A549 treated with DMSO at 1 μM for 4 hours (cell line): ENCODE data around the gene MZF1. TPM values are rescaled to one million over a fixed set of nuclear protein-coding genes. Genes with fewer than 3 reads are reported as not detected.

Experiments used
- total RNA-seq: library from RNA; stranded (reverse); fragments of 200-300 nt; extraction: Qiagen RNA extraction; gene quantifications from 5 replicates; pipeline ENCODE4 v1.2.3, GENCODE V29; 2022; ENCODE audit warnings: low read depth

Gene MZF1
- 12.5 to 18.1 TPM (median 16.9 TPM) in 5 replicates for total RNA-seq

DNA sequence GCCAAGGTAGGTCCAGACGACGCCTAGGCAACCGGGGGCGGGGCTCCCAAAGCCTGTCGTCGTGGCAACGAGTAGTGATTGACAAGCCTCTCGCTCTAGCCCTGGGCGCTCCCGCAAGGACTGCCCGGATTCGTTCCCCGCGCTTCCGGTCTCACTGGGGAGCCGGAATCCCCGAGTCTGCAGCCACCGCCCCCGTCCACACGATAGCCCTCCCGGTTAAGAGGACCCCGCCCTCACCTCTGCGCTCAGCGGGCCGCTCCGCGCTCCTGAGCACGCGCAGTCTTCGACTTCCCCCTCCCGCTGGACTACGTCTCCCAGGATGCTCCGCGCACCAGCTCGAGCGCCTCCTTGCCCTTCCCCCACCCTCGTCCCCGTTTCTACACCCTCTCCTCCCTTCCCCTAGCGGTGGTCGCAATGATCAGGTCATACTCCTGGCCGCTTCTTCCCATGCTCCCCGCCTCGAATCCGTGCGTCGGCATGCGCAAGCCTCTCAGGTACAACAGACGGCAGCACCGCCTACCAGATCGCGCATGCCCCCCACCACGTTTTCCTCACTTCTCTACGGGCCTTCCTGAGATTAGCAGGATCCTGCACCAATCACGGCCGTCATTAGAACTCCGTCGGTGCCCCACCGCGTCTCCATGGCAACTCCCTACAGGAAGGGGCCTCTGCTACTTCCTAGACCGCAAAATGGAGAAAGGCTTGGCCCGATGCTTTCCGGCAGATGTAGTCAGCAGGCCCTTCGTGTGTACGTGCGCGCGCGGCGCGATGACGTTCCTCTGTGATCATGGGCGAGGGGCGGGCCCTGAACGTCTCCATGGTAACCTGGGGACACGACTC is at the start of gene MZF1:
Gene MZF1, minus strand, starts transcription at position 518 of the 840 bp plus-strand sequence. CDS start 1,946 bp downstream, outside the sequence.

DNA sequence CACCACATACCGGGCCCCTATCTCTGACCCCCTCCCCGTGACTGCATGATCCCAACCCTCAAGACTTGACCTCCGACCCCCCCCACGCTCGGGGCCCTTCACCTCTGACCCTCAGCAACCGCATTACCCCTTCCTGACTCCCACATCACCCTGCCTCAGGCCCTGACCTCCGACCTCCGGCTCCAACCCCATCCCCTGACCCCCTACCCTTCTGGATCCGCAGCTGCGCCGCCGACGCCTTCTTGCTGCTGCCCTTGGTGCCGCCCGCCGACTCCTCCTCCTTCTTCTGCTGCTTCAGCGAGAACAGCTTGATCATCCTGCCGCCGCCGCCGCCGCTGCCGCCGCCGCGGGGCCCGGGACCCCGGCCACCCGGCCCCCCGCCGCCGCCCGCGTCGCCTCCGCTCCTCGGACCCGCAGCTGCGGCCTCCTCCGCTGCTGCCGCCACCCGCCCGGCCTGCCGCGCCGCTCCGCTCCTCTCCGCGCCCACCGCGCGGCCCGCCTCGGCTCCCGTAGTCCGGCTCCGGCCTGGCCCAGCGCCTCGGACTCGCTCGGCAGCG is 15.0 kb downstream of the MZF1 start, which contains the start of gene UBE2M:
Gene UBE2M, minus strand, starts transcription at position 546 of the 557 bp plus-strand sequence. Its CDS starts 230 bp downstream, at position 316.

DNA sequence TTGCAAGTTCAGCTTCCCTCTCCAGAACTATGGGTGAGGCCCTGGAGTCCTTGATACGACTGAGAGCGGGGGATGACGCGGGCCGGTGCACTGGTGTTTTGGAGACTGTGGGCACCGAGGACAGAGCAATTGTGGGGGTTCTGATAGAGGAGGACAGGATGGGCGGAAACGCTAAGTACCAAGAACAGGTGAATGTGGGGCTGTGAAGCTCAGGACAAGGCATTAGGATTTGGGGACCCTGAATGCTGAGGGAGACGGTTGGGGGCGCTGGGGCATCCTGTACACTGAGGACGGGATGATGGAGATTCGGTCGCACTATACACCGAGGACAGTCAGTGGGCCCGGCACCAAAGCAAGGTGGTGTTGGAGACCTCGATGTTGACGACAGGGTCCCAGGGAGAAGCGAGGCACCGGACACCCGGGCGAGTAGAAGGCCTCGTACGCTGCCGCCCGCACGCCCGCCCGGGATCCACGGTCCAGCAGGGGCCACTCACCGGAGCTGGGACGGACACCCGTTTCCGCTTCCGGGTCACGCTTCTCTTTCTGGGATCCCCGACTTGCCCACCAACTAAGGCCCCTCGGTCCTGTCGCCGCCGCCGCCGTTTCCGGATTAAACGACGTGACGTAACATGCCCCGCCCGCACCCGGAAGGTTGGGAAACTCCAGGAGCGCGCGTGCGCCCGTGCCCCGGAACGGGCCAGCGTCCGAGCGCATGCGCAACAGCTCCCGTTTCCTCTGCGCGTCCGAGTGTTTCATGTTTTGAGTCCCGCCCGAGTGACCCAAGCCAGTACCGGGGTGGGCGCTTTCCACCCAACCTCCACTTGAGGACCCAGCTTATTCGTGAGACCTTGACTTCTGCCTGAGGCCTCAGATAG is 18.4 kb downstream of the MZF1 start, which contains the start of gene CHMP2A:
Gene CHMP2A, minus strand, starts transcription at position 612 of the 875 bp plus-strand sequence. CDS start 893 bp downstream, outside the sequence.

DNA sequence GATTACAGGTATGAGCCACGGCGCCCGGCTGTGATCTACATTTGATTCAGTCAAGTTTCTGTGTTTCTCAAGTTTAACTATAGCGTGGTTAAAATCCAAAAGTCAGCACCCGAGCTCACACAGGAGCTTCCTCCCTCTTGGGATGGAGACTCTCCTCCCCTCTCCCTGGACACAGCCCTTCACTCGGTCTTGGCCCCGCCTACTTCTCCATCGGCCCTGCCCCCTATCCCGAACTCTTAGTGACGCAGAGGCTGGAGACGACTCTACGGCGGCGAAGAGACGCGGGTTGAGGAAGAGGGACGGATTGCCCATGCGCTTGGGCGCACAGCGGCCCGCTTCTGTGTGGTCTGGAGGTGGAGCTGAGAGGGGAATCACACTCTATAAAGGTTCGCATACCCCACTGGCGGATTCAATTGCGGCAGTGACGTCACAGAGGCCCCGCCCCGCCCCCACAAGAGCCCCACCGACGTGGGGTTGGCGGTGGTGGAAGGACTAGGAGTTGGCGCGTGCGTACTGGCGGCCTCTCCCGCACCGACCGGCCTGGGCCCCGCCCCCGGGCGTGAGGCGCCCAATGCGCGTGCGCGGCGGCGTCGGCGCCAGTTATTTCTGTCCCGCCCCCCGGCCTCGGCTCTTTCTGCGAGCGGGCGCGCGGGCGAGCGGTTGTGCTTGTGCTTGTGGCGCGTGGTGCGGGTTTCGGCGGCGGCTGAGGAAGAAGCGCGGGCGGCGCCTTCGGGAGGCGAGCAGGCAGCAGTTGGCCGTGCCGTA is 29.1 kb downstream of the MZF1 start, which contains the start of gene TRIM28:
Gene TRIM28, plus strand, starts transcription at position 239 of the 765 bp plus-strand sequence. CDS start 694 bp downstream, outside the sequence.

DNA sequence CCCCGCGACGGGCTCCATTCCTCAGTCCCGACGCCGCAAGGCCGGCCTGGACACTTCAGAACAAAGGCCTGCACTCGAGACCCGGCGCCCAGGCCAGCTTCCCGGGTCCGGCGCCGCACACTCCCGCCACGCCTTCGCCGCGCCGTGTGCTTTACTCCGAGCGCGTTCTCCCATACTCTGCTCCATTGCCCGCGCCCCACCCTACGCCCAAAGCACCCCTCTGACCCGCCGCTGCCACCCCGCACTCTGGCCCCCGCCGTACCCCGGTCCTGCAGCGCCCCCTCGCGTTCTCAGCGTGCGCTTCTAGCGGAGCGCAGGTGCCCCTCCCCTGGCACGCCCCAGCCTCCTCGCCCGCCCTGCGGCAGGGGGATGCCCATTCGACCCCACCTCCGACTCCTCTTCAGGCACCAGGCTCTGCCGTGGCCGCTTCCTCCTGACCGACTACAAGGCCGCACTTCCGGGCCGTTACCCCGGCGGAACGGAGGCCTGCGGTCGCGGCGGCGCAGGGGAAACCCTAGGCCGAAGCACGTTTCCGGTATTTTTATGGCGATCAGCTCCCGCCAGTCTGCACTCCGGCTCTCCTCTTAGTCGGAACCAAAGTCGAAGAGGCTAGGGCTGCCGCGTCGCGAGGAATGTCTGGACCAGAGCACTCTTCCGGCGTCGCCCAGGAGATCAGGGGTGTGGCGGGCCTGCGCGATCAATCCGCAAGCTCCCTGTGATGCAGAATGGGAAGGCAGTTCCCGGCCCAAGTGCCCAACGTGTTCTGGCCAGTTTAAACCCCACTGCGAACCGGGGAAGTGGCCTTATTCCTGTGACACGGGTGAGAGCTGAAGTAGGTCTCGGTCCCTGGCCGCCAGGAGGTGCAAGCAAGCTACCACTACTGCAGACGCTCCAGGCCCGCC is 53.5 kb downstream of the MZF1 start, which contains the start of gene ZBTB45:
Gene ZBTB45, minus strand, starts transcription at position 456 of the 902 bp plus-strand sequence. CDS start 2,137 bp downstream, outside the sequence.

Other genes with a start within 250 kb of the MZF1 start
- gene ZSCAN22, start 246.3 kb downstream of the MZF1 start, total RNA-seq = 2.1 to 3.3 TPM (median 2.9 TPM) in 5 replicates
- gene A1BG, start 219.8 kb downstream of the MZF1 start, total RNA-seq = 9.9 to 13.7 TPM (median 12.2 TPM) in 5 replicates
- 0.80 to 1.7 TPM (median 1.5 TPM) in 5 replicates for gene ZNF497, start 210.6 kb downstream of the MZF1 start, total RNA-seq
- gene ZNF837, start 192.3 kb downstream of the MZF1 start, total RNA-seq = 1.1 to 1.5 TPM (median 1.2 TPM) in 5 replicates
- 2,263 to 2,574 TPM (median 2,501 TPM) in 5 replicates for gene RPS5, start 186.1 kb downstream of the MZF1 start, total RNA-seq
- 0.13 to 0.22 TPM in 2 of 5 replicates, not detected in the others for gene RNF225, start 177.7 kb downstream of the MZF1 start, total RNA-seq
- gene ZNF584, start 164.7 kb downstream of the MZF1 start, total RNA-seq = 18.6 to 22.4 TPM (median 18.8 TPM) in 5 replicates
- 0.07 to 0.16 TPM (median 0.08 TPM) in 4 of 5 replicates, not detected in the other for gene ZNF132, start 133.2 kb downstream of the MZF1 start, total RNA-seq
- gene ZNF324B, start 121.7 kb downstream of the MZF1 start, total RNA-seq = 7.4 to 8.4 TPM (median 7.8 TPM) in 5 replicates
- gene ZNF324, start 106.3 kb downstream of the MZF1 start, total RNA-seq = 9.1 to 11.9 TPM (median 9.7 TPM) in 5 replicates
- 11.7 to 14.6 TPM (median 13.1 TPM) in 5 replicates for gene ZNF446, start 97.0 kb downstream of the MZF1 start, total RNA-seq
- 24.4 to 34.2 TPM (median 28.6 TPM) in 5 replicates for gene SLC27A5, start 61.3 kb downstream of the MZF1 start, total RNA-seq
- 11.6 to 19.5 TPM (median 16.8 TPM) in 5 replicates for gene ZBTB45, start 53.5 kb downstream of the MZF1 start, total RNA-seq
- 659 to 835 TPM (median 753 TPM) in 5 replicates for gene TRIM28, start 29.3 kb downstream of the MZF1 start, total RNA-seq
- gene CHMP2A, start 18.2 kb downstream of the MZF1 start, total RNA-seq = 183 to 204 TPM (median 191 TPM) in 5 replicates
- gene UBE2M, start 14.7 kb downstream of the MZF1 start, total RNA-seq = 135 to 153 TPM (median 147 TPM) in 5 replicates